KMS-11 (cell line): ENCODE results near the gene CLTCL1.

ENCODE experiments used
- H2AFZ ChIP-seq: fragments of 200-600 bp; sonication (generic); 2 replicates; pipeline ENCODE4 v1.6.1; 2016; ENCODE audit warnings: antibody characterized with exemption, mixed run types, low read depth
- H3K27ac ChIP-seq: fragments of 200-600 bp; sonication (generic); 2 replicates; pipeline ENCODE4 v1.6.1; 2016; ENCODE audit warnings: mild to moderate bottlenecking, mixed run types
- H3K27me3 ChIP-seq: fragments of 200-600 bp; sonication (generic); 2 replicates; pipeline ENCODE4 v1.6.1; 2017; ENCODE audit warnings: mild to moderate bottlenecking, low read depth, mixed run types, moderate library complexity; ENCODE audit not compliant: insufficient read depth
- H3K36me3 ChIP-seq: fragments of 200-600 bp; sonication (generic); 2 replicates; pipeline ENCODE4 v1.6.1; 2017; ENCODE audit warnings: mild to moderate bottlenecking, mixed run types; ENCODE audit not compliant: insufficient read depth
- H3K4me1 ChIP-seq: fragments of 200-600 bp; sonication (generic); 2 replicates; pipeline ENCODE4 v1.6.1; 2016; ENCODE audit warnings: mild to moderate bottlenecking, low read depth, mixed run types; ENCODE audit not compliant: poor library complexity, severe bottlenecking
- H3K4me2 ChIP-seq: fragments of 200-600 bp; sonication (generic); 2 replicates; pipeline ENCODE4 v1.7.0; 2016; ENCODE audit warnings: mild to moderate bottlenecking, mixed run types
- H3K4me3 ChIP-seq: fragments of 200-600 bp; sonication (generic); IDR thresholded peaks from 2 replicates; pipeline ENCODE4 v1.6.1; 2017; ENCODE audit warnings: low read depth, low read length, mixed read lengths; ENCODE audit not compliant: insufficient read depth
- H3K79me2 ChIP-seq: fragments of 200-600 bp; sonication (generic); 2 replicates; pipeline ENCODE4 v1.6.1; 2016; ENCODE audit warnings: low read depth, mixed run types; ENCODE audit not compliant: insufficient read depth
- H3K9ac ChIP-seq: fragments of 200-600 bp; sonication (generic); 2 replicates; pipeline ENCODE4 v1.6.1; 2016; ENCODE audit warnings: mild to moderate bottlenecking, mixed run types
- H4K20me1 ChIP-seq: fragments of 200-600 bp; sonication (generic); 2 replicates; pipeline ENCODE4 v1.6.1; 2016; ENCODE audit warnings: mild to moderate bottlenecking, mixed run types; ENCODE audit not compliant: insufficient read depth
- CTCF ChIP-seq: fragments of 200-600 bp; sonication (generic); conservative IDR thresholded peaks from 2 replicates; pipeline ENCODE4 v1.6.1; 2017; ENCODE audit warnings: low read depth, mild to moderate bottlenecking, antibody characterized with exemption, low read length, moderate library complexity, mixed read lengths

CLTCL1 gene

GRCh38 chr22:19201869-19202798 lies 89.4 kb downstream of the CLTCL1 start:
- no peak for TF ChIP-seq CTCF
- Histone ChIP-seq H3K27me3 (no peaks in the 10 kb centered on the region), H3K79me2 (no peaks in the 10 kb centered on the region), H2AFZ (no peak overlapping the region), H3K4me2 (no peak overlapping the region), H3K9ac (no peak overlapping the region), H3K4me3 (no peak overlapping the region), H4K20me1 (no peaks in the 10 kb centered on the region), H3K36me3 (no peaks in the 10 kb centered on the region), H3K27ac (no peak overlapping the region), H3K4me1 (no peaks in the 10 kb centered on the region)

- no peaks in the 10 kb centered on the region for H3K79me2 ChIP-seq
Observed at GRCh38 chr22:19201130-19201868, 90.2 kb downstream of the CLTCL1 start.

GRCh38 chr22:19199479-19199878 lies 92.0 kb downstream of the CLTCL1 start:
- H3K4me1 ChIP-seq = no peaks in the 10 kb centered on the region
- H4K20me1 ChIP-seq = no peaks in the 10 kb centered on the region
- H3K9ac ChIP-seq = no peak overlapping the region
- no peak overlapping the region for H3K4me3 ChIP-seq
- no peak overlapping the region for H3K27ac ChIP-seq
- no peak overlapping the region for H2AFZ ChIP-seq
- no peaks in the 10 kb centered on the region for H3K79me2 ChIP-seq
- H3K27me3 ChIP-seq = no peaks in the 10 kb centered on the region
- H3K4me2 ChIP-seq = no peak overlapping the region
- TF ChIP-seq CTCF = no peak
- H3K36me3 ChIP-seq = no peaks in the 10 kb centered on the region

More at GRCh38 chr22:19201130-19201868, 90.2 kb downstream of the CLTCL1 start:
- Histone ChIP-seq H4K20me1 (no peaks in the 10 kb centered on the region), H3K27me3 (no peaks in the 10 kb centered on the region), H3K36me3 (no peaks in the 10 kb centered on the region), H3K4me2 (no peak overlapping the region), H2AFZ (no peak overlapping the region), H3K4me3 (no peak overlapping the region), H3K4me1 (no peaks in the 10 kb centered on the region), H3K27ac (no peak overlapping the region), H3K9ac (no peak overlapping the region)
- TF ChIP-seq CTCF = no peak

GRCh38 chr22:19197997-19198865 lies 93.3 kb downstream of the CLTCL1 start:
- no peak overlapping the region for H3K27ac ChIP-seq
- H3K4me3 ChIP-seq = no peak overlapping the region
- H3K36me3 ChIP-seq = no peaks in the 10 kb centered on the region
- no peaks in the 10 kb centered on the region for H3K79me2 ChIP-seq
- H2AFZ ChIP-seq = no peak overlapping the region
- no peaks in the 10 kb centered on the region for H3K27me3 ChIP-seq
- H3K4me2 ChIP-seq = no peak overlapping the region
- H3K4me1 ChIP-seq = no peaks in the 10 kb centered on the region
- H3K9ac ChIP-seq = no peak overlapping the region
- no peaks in the 10 kb centered on the region for H4K20me1 ChIP-seq
- TF ChIP-seq CTCF = no peak
